ENCODE results near the gene LAMB1. TPM values are rescaled to one million over a fixed set of nuclear protein-coding genes. Genes with fewer than 3 reads are reported as not detected.
A peak's percentile ranks its signal among the peaks of the same experiment; 100 is the strongest.

The LAMB1 gene
- total RNA-seq, 1 experiment from 2014 or later = 101 TPM

DNA sequence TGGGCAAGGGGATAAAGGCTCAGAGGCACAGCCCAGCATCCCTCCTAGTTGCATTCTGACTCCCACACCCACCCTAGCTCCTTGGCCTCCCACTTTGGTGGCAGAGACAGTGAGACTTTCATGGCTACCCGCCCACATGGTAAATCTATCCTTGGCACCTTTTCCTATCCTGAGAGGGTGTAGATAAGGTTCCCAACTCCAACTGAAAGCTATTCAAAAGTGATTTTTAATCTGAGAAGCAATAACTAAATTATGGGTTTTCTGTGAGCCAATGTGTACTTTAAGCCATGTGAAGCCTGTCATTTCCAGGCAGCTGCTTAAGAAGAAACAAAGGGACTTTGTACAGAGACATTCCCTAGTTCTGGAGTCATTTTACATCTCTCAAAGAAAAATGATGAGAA, 9.1 kb downstream of the LAMB1 start:
- no peak overlapping the region for H2AFZ ChIP-seq (ENCODE audit: low read length)
- H3K9ac ChIP-seq (ENCODE audit: low read length) = no peak overlapping the region
- ATAC-seq (no peak), DNase-seq (no peak)
- no peak overlapping the region for H3K27ac ChIP-seq (ENCODE audit: low read length)
- no peak overlapping the region for H3K4me2 ChIP-seq (ENCODE audit: low read length)
- peaks cover 32% of the 10 kb centered on the region for H3K36me3 ChIP-seq (ENCODE audit: low read depth, low read length)
- peaks cover 14% of the 10 kb centered on the region for H3K79me2 ChIP-seq (ENCODE audit: low read length)
- no peaks in the 10 kb centered on the region for H3K9me2 ChIP-seq (replicated peaks; ENCODE audit: low read length)
- H3K4me1 ChIP-seq (ENCODE audit: insufficient read depth, low read length) = peaks cover 49% of the 10 kb centered on the region
- TF ChIP-seq EZH2 (IDR thresholded peaks at IDR 0.05; ENCODE audit: low read length, unreplicated experiment) = no peak
- TF ChIP-seq EZH2phosphoT487 (IDR thresholded peaks at IDR 0.05; ENCODE audit: borderline replicate concordance, low read length) = no peak
- TF ChIP-seq, protein P1, sequence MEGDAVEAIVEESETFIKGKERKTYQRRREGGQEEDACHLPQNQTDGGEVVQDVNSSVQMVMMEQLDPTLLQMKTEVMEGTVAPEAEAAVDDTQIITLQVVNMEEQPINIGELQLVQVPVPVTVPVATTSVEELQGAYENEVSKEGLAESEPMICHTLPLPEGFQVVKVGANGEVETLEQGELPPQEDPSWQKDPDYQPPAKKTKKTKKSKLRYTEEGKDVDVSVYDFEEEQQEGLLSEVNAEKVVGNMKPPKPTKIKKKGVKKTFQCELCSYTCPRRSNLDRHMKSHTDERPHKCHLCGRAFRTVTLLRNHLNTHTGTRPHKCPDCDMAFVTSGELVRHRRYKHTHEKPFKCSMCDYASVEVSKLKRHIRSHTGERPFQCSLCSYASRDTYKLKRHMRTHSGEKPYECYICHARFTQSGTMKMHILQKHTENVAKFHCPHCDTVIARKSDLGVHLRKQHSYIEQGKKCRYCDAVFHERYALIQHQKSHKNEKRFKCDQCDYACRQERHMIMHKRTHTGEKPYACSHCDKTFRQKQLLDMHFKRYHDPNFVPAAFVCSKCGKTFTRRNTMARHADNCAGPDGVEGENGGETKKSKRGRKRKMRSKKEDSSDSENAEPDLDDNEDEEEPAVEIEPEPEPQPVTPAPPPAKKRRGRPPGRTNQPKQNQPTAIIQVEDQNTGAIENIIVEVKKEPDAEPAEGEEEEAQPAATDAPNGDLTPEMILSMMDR (conservative IDR thresholded peaks at IDR 0.05; ENCODE audit: low read depth, low read length) = no peak
- ChIA-PET CTCF (interaction anchor here (1.3 kb wide), 1 partner anchor 23 kb away, joined by 4 read pairs; no protein-coding TSS in a partner anchor), POLR2A (ENCODE audit: unreplicated experiment) (no interaction called here)
- no peaks in the 10 kb centered on the region for H3K9me3 ChIP-seq (ENCODE audit: low read length)
- BruUV-seq (replicated peaks) = no TSS peak
- no peak overlapping the region for H3K4me3 ChIP-seq (ENCODE audit: low read length)
- no peaks in the 10 kb centered on the region for H4K20me1 ChIP-seq (ENCODE audit: low read length)
- peaks cover 14% of the 10 kb centered on the region for H3F3A ChIP-seq (ENCODE audit: low read length, unreplicated experiment)
- intact Hi-C loops (cut with micrococcal nuclease) = loop anchor here (2.0 kb wide), 1 partner anchor 45 kb away; no protein-coding TSS in a partner anchor
- no peaks in the 10 kb centered on the region for H3K27me3 ChIP-seq (ENCODE audit: low read length)

DNA sequence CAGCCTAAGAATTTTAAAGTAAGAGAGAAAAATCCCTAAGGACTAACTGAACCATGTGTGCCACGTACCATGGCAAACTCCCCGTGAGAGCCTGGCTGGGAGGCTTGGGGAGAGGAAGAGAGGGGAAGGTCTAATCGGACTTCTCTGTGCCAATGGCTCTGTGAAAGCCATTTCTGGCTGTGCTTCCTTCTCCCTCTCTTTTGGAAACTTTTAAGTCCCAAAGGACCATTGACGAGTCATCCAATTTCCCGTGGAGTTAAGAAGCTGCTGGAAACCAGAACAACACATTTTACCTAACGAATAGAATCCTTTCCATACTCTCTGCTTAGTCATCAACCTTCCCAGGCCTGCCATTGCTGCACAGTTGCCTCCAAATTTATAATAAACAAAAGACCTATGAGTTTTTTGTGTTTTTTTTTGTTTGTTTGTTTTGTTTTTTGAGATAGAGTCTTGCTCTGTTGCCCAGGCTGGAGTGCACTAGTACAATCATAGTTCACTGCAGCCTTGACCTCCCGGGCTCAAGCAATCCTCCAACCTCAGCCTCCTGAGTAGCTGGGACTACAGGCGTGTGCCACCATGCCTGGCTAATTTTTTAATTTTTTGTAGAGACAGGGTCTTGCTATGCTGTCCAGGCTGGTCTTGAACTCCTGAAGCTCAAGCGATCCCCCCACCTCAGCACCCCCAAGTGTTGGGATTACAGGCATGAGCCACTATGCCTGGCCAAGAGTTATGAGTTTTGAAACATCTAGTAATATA, 13.2 kb downstream of the LAMB1 start:
- no TSS peak for BruUV-seq (replicated peaks)
- Histone ChIP-seq H2AFZ (ENCODE audit: low read length) (no peak overlapping the region), H3K9ac (ENCODE audit: low read length) (no peak overlapping the region), H3K79me2 (ENCODE audit: low read length) (no peaks in the 10 kb centered on the region), H3F3A (ENCODE audit: low read length, unreplicated experiment) (no peaks in the 10 kb centered on the region), H3K27me3 (ENCODE audit: low read length) (no peaks in the 10 kb centered on the region), H3K27ac (ENCODE audit: low read length) (no peak overlapping the region), H3K4me3 (ENCODE audit: low read length) (no peak overlapping the region), H3K4me1 (ENCODE audit: insufficient read depth, low read length) (peaks cover 9% of the 10 kb centered on the region), H3K9me2 (replicated peaks; ENCODE audit: low read length) (no peaks in the 10 kb centered on the region), H3K4me2 (ENCODE audit: low read length) (no peak overlapping the region), H3K9me3 (ENCODE audit: low read length) (no peaks in the 10 kb centered on the region), H4K20me1 (ENCODE audit: low read length) (no peaks in the 10 kb centered on the region), H3K36me3 (ENCODE audit: low read depth, low read length) (peaks cover 56% of the 10 kb centered on the region)
- TF ChIP-seq EZH2phosphoT487 (IDR thresholded peaks at IDR 0.05; ENCODE audit: borderline replicate concordance, low read length) (no peak), EZH2 (IDR thresholded peaks at IDR 0.05; ENCODE audit: low read length, unreplicated experiment) (no peak)
- TF ChIP-seq, protein P1 (conservative IDR thresholded peaks at IDR 0.05; ENCODE audit: low read depth, low read length) = no peak
- intact Hi-C loops (cut with micrococcal nuclease) = no loop called here
- ATAC-seq (no peak), DNase-seq (no peak)
- ChIA-PET POLR2A (ENCODE audit: unreplicated experiment) (no interaction called here), CTCF (no interaction called here)

DNA sequence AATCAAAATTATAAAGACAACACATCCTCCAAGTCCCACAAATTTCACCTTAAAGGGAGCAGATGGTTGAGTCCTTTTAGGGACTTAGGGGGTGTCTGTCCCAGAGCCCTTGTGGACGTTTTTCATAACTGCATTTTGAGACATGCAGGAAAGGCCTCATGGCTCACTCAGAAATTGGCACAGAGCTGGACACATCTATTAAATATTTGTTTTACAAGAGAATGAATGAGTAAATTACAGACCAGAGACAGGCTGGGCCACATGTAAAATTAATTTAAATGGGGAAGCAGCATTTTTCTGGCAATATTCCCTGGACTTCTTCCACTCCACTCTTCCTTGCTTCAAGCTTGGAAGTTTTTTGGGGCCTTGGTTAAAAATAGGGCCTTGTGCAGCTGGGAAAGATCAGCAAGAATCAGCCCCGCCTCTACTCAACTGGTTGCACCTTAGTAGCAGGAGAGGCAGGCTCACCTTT, 20.0 kb downstream of the LAMB1 start:
- H3K4me2 ChIP-seq (ENCODE audit: low read length) = no peak overlapping the region
- H3K36me3 ChIP-seq (ENCODE audit: low read depth, low read length) = peaks cover 71% of the 10 kb centered on the region
- no peaks in the 10 kb centered on the region for H3F3A ChIP-seq (ENCODE audit: low read length, unreplicated experiment)
- TF ChIP-seq, protein P1 (conservative IDR thresholded peaks at IDR 0.05; ENCODE audit: low read depth, low read length) = peak; percentile 41; the same call in 1 of the 2 replicates
- no peak for TF ChIP-seq EZH2phosphoT487 (IDR thresholded peaks at IDR 0.05; ENCODE audit: borderline replicate concordance, low read length)
- peak; percentile 94 for ATAC-seq
- no peaks in the 10 kb centered on the region for H3K9me2 ChIP-seq (replicated peaks; ENCODE audit: low read length)
- DNase-seq = peak; percentile 52
- peak overlapping the region; percentile 15; the same call in 1 of the 2 replicates for H3K27ac ChIP-seq (ENCODE audit: low read length)
- no peak overlapping the region for H2AFZ ChIP-seq (ENCODE audit: low read length)
- no peaks in the 10 kb centered on the region for H3K79me2 ChIP-seq (ENCODE audit: low read length)
- no TSS peak for BruUV-seq (replicated peaks)
- intact Hi-C loops (cut with micrococcal nuclease) = loop anchor here (1.0 to 5.0 kb wide), 2 partner anchors 32 to 114 kb away; no protein-coding TSS in a partner anchor
- H3K9me3 ChIP-seq (ENCODE audit: low read length) = no peaks in the 10 kb centered on the region
- ChIA-PET POLR2A (ENCODE audit: unreplicated experiment) (interaction anchor here (0.6 kb wide), 1 partner anchor 34 kb away, joined by 4 read pairs; no protein-coding TSS in a partner anchor), CTCF (interaction anchor here (0.5 to 0.9 kb wide), 4 partner anchors 33 to 163 kb away, joined by 3 to 7 read pairs (median 4); no protein-coding TSS in a partner anchor)
- H3K27me3 ChIP-seq (ENCODE audit: low read length) = no peaks in the 10 kb centered on the region
- H3K9ac ChIP-seq (ENCODE audit: low read length) = no peak overlapping the region
- no peak overlapping the region for H3K4me3 ChIP-seq (ENCODE audit: low read length)
- no peaks in the 10 kb centered on the region for H4K20me1 ChIP-seq (ENCODE audit: low read length)
- H3K4me1 ChIP-seq (ENCODE audit: insufficient read depth, low read length) = peaks cover 5% of the 10 kb centered on the region; the same call in 1 of the 2 replicates
